A549 (cell line): ENCODE data around the gene JAM3. TPM values are rescaled to one million over a fixed set of nuclear protein-coding genes. Genes with fewer than 3 reads are reported as not detected.

Experiments
- ATAC-seq, 2 experiments: fragments of 200-7000 bp in 1 of 2; fragments of >200 bp in 1 of 2; cut with Nextera tagmentation in 1 of 2; cut with Tn5 transposase in 1 of 2; 3 replicates each; pipeline versions ENCODE4 v1.8.0 to v1.9.1; 2018 to 2020; ENCODE audit warnings: mild to moderate bottlenecking in 1 of 2, moderate library complexity in 1 of 2
- CTCF ChIA-PET: fragments of 300-600 bp; sonication (Branson Sonifier 250); formaldehyde crosslinking; extraction: SDS; loops from one replicate; lab custom pipeline; 2021; ENCODE audit warnings: antibody characterized with exemption, inconsistent platforms; lab: Yijun Ruan, JAX
- POLR2A ChIA-PET: fragments of 350-600 bp; formaldehyde crosslinking; extraction: SDS; loops from one replicate; lab custom pipeline; 2021; ENCODE audit warnings: antibody characterized with exemption, inconsistent platforms; lab: Yijun Ruan, JAX
- DNase-seq, 2 experiments: peaks; one replicate each; pipeline versions ENCODE4 v3.0.0 to v3.0.0-alpha.2; 2011 to 2016; ENCODE audit warnings: low read depth in 1 of 2, low spot score in 1 of 2
- FAIRE-seq: peaks from 2 replicates; lab custom pipeline; 2011; peaks lifted over from hg19 to GRCh38; lab: Jason Lieb, UNC
- H3K27ac ChIP-seq, 2 experiments: fragments of >200 bp; sonication (Bioruptor Twin); formaldehyde crosslinking; 3 replicates each; pipeline ENCODE4 v1.5.1; 2016 to 2017
- H3K4me1 ChIP-seq: fragments of >200 bp; sonication (Bioruptor Twin); formaldehyde crosslinking; 3 replicates; pipeline ENCODE4 v1.6.1; 2016
- H3K4me2 ChIP-seq: fragments of >200 bp; sonication (Bioruptor Twin); formaldehyde crosslinking; 3 replicates; pipeline ENCODE4 v1.6.1; 2016
- H3K4me3 ChIP-seq: fragments of >200 bp; sonication (Bioruptor Twin); formaldehyde crosslinking; 3 replicates; pipeline ENCODE4 v1.5.1; 2016
- H3K9me3 ChIP-seq: fragments of >200 bp; sonication (Bioruptor Twin); formaldehyde crosslinking; 3 replicates; pipeline ENCODE4 v1.6.1; 2016
- EHMT2 ChIP-seq: fragments of 200-600 bp; sonication (generic); IDR thresholded peaks from 2 replicates; pipeline ENCODE4 v1.6.1; 2016; ENCODE audit warnings: antibody characterized with exemption, low read depth, mild to moderate bottlenecking, moderate library complexity
- ESRRA ChIP-seq: fragments of 150-350 bp; IDR thresholded peaks from 2 replicates; pipeline ENCODE4 v1.6.1; 2014; ENCODE audit warnings: mild to moderate bottlenecking, low read length, borderline replicate concordance
- FOSL2 ChIP-seq, 2 experiments: fragments of 450-650 bp in 1 of 2; fragments of >200 bp in 1 of 2; sonication (Bioruptor Twin) in 1 of 2; formaldehyde crosslinking; IDR thresholded peaks; 2 replicates each; pipeline versions ENCODE4 v1.5.0 to v1.6.1; 2016 to 2020; ENCODE audit warnings: mild to moderate bottlenecking in 1 of 2, moderate library complexity in 1 of 2
- FOXS1 ChIP-seq: fragments of 250-450 bp; sonication (Bioruptor Pico); IDR thresholded peaks from 2 replicates; pipeline ENCODE4 v1.5.0; 2020; ENCODE audit warnings: mild to moderate bottlenecking, moderate library complexity
- HDAC2 ChIP-seq: fragments of 200-600 bp; sonication (generic); IDR thresholded peaks from 2 replicates; pipeline ENCODE4 v1.6.1; 2016
- HOXA7 ChIP-seq: fragments of 250-450 bp; sonication (Bioruptor Pico); IDR thresholded peaks from 2 replicates; pipeline ENCODE4 v1.5.0; 2020; ENCODE audit warnings: mild to moderate bottlenecking, moderate library complexity
- HOXB13 ChIP-seq: fragments of 250-450 bp; sonication (Bioruptor Pico); IDR thresholded peaks from 2 replicates; pipeline ENCODE4 v1.5.0; 2020; ENCODE audit warnings: low read depth, mild to moderate bottlenecking, moderate library complexity
- JUNB ChIP-seq: fragments of >200 bp; sonication (Bioruptor Twin); formaldehyde crosslinking; IDR thresholded peaks from 2 replicates; pipeline ENCODE4 v1.6.1; 2016
- MAFK ChIP-seq: fragments of 450-650 bp; IDR thresholded peaks from 2 replicates; pipeline ENCODE4 v1.6.1; 2014; ENCODE audit not compliant: partially characterized antibody
- MYC ChIP-seq: IDR thresholded peaks from 2 replicates; pipeline ENCODE4 v1.6.1; 2012; ENCODE audit warnings: mild to moderate bottlenecking, inconsistent platforms, low read length, improper control_type of control experiment, borderline replicate concordance
- NFE2L2 ChIP-seq: fragments of 150-350 bp; conservative IDR thresholded peaks from 2 replicates; pipeline ENCODE4 v1.6.1; 2014; ENCODE audit warnings: low read length
- NPAS2 ChIP-seq: fragments of 250-450 bp; sonication (Bioruptor Pico); IDR thresholded peaks from 2 replicates; pipeline ENCODE4 v1.8.0; 2022; ENCODE audit warnings: mild to moderate bottlenecking, moderate library complexity, borderline replicate concordance
- PHF8 ChIP-seq: fragments of 200-600 bp; sonication (generic); IDR thresholded peaks from 2 replicates; pipeline ENCODE4 v1.6.1; 2016; ENCODE audit warnings: low read depth, mild to moderate bottlenecking, antibody characterized with exemption, moderate library complexity, borderline replicate concordance
- POLR2A ChIP-seq: IDR thresholded peaks from 2 replicates; pipeline ENCODE4 v1.6.1; 2012; ENCODE audit warnings: mild to moderate bottlenecking, low read length
- RAD21 ChIP-seq, 2 experiments: fragments of >200 bp in 1 of 2; sonication (Bioruptor Twin) in 1 of 2; formaldehyde crosslinking in 1 of 2; IDR thresholded peaks in 1 of 2; conservative IDR thresholded peaks in 1 of 2; 2 replicates in 1 of 2; 3 replicates in 1 of 2; pipeline ENCODE4 v1.6.1; 2012 to 2018; ENCODE audit warnings: inconsistent platforms in 1 of 2
- RARB ChIP-seq: fragments of 250-450 bp; sonication (Bioruptor Pico); IDR thresholded peaks from 2 replicates; pipeline ENCODE4 v1.8.0; 2021; ENCODE audit warnings: mild to moderate bottlenecking, moderate library complexity
- RCOR1 ChIP-seq: fragments of 150-350 bp; IDR thresholded peaks from 2 replicates; pipeline ENCODE4 v1.6.1; 2014; ENCODE audit warnings: antibody characterized with exemption, low read length, low read depth
- RFX5 ChIP-seq: fragments of 450-650 bp; IDR thresholded peaks from 2 replicates; pipeline ENCODE4 v1.7.1; 2014; ENCODE audit warnings: antibody characterized with exemption, mild to moderate bottlenecking, moderate library complexity
- RNF2 ChIP-seq: fragments of 200-600 bp; sonication (generic); IDR thresholded peaks from 2 replicates; pipeline ENCODE4 v1.6.1; 2016; ENCODE audit warnings: low read depth, mild to moderate bottlenecking, antibody characterized with exemption, moderate library complexity, borderline replicate concordance
- WGBS: methylation state at CpG from one replicate; pipeline ENCODE4 v1.1.6; 2017; ENCODE audit errors: missing lambda C conversion rate; 5-methylcytosine and 5-hydroxymethylcytosine counted together
- polyA plus RNA-seq, 4 experiments: library from polyadenylated mRNA; depleted of rRNA in 3 of 4; stranded (reverse); fragments of >200 nt; fragmentation: RNase III in 1 of 4; extraction: RNeasy Plus Mini Kit Qiagen cat#74134 plus additional on column Dnase treatment in 1 of 4; gene quantifications; 2 replicates in 3 of 4; 3 replicates in 1 of 4; pipeline ENCODE4 v1.2.3, GENCODE V29; 2011 to 2017
- TF ChIP-seq, protein P1 (sequence below): IDR thresholded peaks from 2 replicates; pipeline ENCODE4 v1.6.1; 2012
- TF ChIP-seq, protein P2 (sequence below): fragments of 250-450 bp; sonication (Bioruptor Pico); IDR thresholded peaks from 2 replicates; pipeline ENCODE4 v1.5.0; 2020; ENCODE audit warnings: low read depth, mild to moderate bottlenecking, moderate library complexity

JAM3 gene
- polyA plus RNA-seq, 2 of the 4 experiments (the other 2 are of a cell fraction): 4.0 to 5.2 TPM

DNA sequence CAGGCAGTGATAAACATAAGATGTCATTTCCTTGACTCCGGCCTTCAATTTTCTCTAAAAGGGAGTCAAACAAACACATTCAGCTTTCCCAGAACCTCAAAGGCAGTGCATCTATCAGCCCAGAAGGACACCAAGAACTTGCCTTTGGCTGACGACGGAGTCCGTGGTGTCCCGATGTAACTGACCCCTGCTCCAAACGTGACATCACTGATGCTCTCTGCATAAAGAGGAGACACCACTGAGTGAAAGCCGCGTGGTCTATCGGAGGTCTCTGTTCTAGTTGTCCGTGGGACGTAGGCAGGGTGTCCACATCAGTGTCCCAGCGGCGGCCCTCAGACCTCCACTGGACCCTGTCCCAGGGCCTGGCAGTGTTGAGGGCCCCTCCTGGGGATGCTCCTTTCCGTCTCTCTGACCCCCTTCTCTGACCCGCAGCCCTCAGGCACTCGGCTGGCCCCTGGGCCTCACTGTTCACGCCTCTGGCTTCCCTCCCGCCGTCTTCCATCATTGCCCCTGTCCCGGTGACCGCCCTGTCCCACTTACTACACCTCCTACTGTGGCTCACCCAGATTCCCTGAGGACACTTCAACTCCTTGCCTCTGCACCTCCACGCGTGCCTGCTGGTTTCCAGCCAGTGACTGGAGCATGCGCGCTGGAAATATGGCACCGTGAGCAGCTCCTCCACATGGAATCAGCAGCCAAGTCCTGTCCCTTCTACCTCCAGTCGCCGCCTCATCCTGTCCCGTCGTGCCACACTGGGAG, 84.5 kb downstream of the JAM3 start:
- ATAC-seq (no peak), FAIRE-seq (no peak), DNase-seq (no peak)
- 97% methylated on average over 28 of the region's 30 CpGs for WGBS
- H3K4me3 ChIP-seq: no peak overlapping the region
- no peak overlapping the region for H3K27ac ChIP-seq
- CTCF ChIA-PET: no interaction called here
- no peak overlapping the region for H3K4me2 ChIP-seq
- POLR2A ChIA-PET: no interaction called here
- no peaks in the 10 kb centered on the region for H3K9me3 ChIP-seq
- H3K4me1 ChIP-seq: no peaks in the 10 kb centered on the region
- TF ChIP-seq FOSL2 (IDR thresholded peaks at IDR 0.05) (no peak), FOSL2 (CRISPR knock-in tag; IDR thresholded peaks at IDR 0.05) (no peak), ESRRA (no peak), POLR2A (no peak), MAFK (no peak), MYC (no peak), NFE2L2 (no peak), NPAS2 (no peak), FOXS1 (no peak), HOXB13 (CRISPR knock-in tag) (no peak), EHMT2 (no peak), RFX5 (no peak)
- TF ChIP-seq, protein P1, sequence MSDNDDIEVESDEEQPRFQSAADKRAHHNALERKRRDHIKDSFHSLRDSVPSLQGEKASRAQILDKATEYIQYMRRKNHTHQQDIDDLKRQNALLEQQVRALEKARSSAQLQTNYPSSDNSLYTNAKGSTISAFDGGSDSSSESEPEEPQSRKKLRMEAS: no peak
- TF ChIP-seq, protein P2, sequence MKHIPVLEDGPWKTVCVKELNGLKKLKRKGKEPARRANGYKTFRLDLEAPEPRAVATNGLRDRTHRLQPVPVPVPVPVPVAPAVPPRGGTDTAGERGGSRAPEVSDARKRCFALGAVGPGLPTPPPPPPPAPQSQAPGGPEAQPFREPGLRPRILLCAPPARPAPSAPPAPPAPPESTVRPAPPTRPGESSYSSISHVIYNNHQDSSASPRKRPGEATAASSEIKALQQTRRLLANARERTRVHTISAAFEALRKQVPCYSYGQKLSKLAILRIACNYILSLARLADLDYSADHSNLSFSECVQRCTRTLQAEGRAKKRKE (CRISPR knock-in tag): no peak

DNA sequence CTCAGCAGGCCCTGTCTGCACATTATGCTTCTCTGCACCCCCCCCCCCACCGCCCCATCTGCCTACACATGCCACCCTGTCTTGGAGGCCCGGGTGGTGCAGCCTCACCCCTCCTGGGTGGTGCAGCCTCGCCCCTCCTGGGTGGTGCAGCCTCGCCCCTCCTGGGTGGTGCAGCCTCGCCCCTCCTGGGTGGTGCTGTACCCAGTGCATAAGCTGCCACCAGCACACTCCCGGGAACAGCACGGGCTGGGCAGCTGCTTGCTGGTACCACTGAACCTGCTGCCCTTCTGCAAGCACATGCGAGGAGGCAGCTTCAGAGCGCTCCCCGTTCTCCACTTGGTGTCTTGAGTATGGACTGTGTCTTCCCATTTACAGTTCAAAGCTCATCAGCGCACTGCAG, 85.6 kb downstream of the JAM3 start:
- ChIA-PET POLR2A (no interaction called here), CTCF (no interaction called here)
- H3K4me2 ChIP-seq: no peak overlapping the region
- no peaks in the 10 kb centered on the region for H3K4me1 ChIP-seq
- ATAC-seq: no peak
- 90% methylated on average over 2 of the region's 11 CpGs for WGBS
- no peak for FAIRE-seq
- no peak overlapping the region for H3K4me3 ChIP-seq
- H3K27ac ChIP-seq: no peak overlapping the region
- no peak for TF ChIP-seq RNF2
- no peak for TF ChIP-seq RFX5
- TF ChIP-seq RCOR1: no peak
- TF ChIP-seq MYC: no peak
- TF ChIP-seq HDAC2: no peak
- TF ChIP-seq JUNB: no peak
- no peak for TF ChIP-seq FOXS1
- TF ChIP-seq, protein P1: no peak
- TF ChIP-seq RAD21 (conservative IDR thresholded peaks at IDR 0.05 in 1 of 2, IDR thresholded peaks at IDR 0.05 in 1 of 2): no peak
- TF ChIP-seq PHF8: no peak
- no peaks in the 10 kb centered on the region for H3K9me3 ChIP-seq
- no peak for DNase-seq

DNA sequence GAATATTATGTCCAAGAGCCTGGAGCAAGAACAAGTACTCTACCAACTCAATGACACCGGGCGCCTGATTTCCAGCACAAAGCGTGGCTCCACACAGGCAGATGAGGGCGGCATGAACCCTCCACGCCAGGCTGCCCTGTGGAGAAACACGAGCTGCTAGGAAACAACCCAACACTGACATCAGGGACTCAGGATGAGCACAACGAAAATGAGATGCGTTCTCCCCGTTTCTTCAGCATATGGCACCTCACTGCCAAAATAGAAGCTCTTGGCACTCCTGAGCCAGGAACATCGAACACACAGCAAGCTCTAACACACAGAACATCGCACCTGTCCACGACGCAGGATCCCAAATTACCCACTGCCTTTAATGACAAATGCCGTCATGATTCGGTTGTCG, 86.6 kb downstream of the JAM3 start:
- no peak for FAIRE-seq
- TF ChIP-seq HOXA7 (CRISPR knock-in tag): no peak
- TF ChIP-seq JUNB: no peak
- no peak for TF ChIP-seq RARB (CRISPR knock-in tag)
- Histone ChIP-seq H3K4me3 (no peak overlapping the region), H3K27ac (no peak overlapping the region), H3K9me3 (no peaks in the 10 kb centered on the region), H3K4me1 (no peaks in the 10 kb centered on the region), H3K4me2 (no peak overlapping the region)
- POLR2A ChIA-PET: no interaction called here
- no peak for DNase-seq
- 85% methylated on average over 14 of the region's 16 CpGs for WGBS
- ATAC-seq: no peak
- CTCF ChIA-PET: no interaction called here
